A375 (cell line): ENCODE measurements around the gene ATF2. TPM values are rescaled to one million over a fixed set of nuclear protein-coding genes. Genes with fewer than 3 reads are reported as not detected.

Experiments
- small RNA-seq: library from RNA; depleted of rRNA; stranded (forward); fragments of <200 nt; gene quantifications from one replicate; pipeline ENCODE3, GENCODE V24; 2014
- total RNA-seq: library from RNA; depleted of rRNA; stranded (reverse); fragments of >200 nt; shearing (Covaris generic); gene quantifications from 2 replicates; pipeline ENCODE4 v1.2.3, GENCODE V29; 2014; rRNA removed

Gene ATF2, protein sequence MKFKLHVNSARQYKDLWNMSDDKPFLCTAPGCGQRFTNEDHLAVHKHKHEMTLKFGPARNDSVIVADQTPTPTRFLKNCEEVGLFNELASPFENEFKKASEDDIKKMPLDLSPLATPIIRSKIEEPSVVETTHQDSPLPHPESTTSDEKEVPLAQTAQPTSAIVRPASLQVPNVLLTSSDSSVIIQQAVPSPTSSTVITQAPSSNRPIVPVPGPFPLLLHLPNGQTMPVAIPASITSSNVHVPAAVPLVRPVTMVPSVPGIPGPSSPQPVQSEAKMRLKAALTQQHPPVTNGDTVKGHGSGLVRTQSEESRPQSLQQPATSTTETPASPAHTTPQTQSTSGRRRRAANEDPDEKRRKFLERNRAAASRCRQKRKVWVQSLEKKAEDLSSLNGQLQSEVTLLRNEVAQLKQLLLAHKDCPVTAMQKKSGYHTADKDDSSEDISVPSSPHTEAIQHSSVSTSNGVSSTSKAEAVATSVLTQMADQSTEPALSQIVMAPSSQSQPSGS
- total RNA-seq, result 13.1 and 23.0 TPM in 2 replicates

DNA sequence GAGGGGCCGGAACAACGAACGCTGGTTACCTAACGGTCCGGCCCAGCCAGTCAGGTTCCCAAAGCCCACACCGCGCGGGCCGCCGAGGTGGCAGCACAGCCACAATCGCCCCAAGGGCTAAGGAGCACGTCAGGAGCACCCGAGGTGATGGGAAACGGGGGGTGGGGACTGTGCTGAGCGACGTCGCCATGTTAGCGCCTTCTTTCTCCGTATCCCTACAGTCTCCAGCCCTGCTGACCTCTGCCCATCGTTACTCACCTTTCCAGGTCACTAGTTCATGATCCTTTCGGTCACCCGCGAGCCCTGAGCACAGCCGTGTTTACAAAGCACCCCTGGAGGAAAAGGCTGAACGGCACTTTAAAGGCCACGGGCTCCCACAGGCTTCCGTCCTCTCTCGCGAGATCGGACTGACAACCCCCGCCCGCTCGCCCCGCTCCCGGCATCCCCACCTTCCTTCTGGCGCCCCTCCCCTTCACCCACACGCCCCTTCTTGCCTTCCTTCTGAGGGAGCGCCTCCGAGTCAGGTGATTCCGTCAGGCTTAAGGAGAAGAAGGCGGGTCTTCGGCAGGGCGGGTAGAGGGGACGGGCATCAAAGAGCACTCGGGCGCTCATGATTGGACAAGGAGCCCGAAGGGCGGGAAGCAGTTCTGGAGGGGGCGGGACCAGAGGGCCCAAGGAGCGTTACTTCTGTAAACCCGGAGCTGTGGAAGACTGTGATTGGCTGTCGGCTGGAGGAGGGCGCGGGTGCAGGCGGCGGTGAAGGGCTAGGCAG lies at the start of gene ATF2:
Gene ATF2 (minus strand): TSS at position 412 of the 772 bp plus-strand sequence. CDS start 31,760 bp downstream, outside the sequence.

DNA sequence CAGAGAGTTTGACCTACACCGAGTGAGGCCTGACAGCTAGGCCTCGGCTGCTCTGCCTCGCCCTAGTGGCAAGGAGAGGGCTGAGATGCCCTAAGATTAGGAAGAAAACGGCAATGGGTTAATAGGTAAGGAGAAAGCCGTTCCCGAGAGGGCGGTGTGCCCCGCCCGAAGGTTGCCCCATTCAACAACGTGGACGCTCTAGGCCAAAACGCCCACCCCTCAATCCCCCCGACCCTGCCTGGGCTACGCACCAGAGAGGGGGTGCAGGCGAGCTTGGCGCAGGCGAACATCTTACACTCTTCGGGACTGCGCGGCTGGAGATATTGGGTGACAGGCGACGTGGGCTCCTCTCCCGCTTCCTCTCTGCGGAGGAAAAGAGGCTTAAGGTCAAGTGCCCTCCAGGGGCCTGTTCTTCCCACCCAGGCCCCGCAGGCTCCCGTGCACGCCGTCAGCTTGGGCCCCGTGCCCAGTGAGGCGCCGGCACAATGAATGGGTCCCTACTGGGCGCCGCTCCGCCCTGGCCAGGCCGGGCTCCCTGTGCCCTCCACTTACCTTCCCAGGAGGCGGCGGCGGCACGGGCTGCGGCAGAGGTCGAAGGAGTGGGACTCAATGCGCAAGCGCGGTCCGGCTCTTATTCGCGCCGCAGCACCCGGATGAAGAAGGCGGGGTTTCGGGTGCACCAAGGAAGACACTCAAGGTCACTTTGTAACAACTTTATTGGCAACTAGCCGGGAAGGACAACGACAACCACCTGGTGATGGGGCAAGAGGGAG lies 13.3 kb upstream of the ATF2 start, which contains the start of gene ATP5MC3:
Gene ATP5MC3 (minus strand): TSS at position 607 of the 773 bp plus-strand sequence. CDS start 317 bp downstream, at position 290.

Small RNA genes within 50 kb of the gene (small RNA-seq; reads per million reads assigned to genes)
- gene MIR933 (not detected), gene RF02271 (not detected), gene RNU6-1290P (not detected), gene RNU6-763P (not detected)

Other genes with a start within 250 kb of the ATF2 start
- gene CHN1, start 162.8 kb downstream of the ATF2 start, total RNA-seq, result 11.2 and 14.6 TPM in 2 replicates
- gene ATP5MC3, start 13.5 kb upstream of the ATF2 start, total RNA-seq, result 86.6 and 100 TPM in 2 replicates